AG09309 (cell line): ENCODE results near the gene FFAR1.

Experiments
- DNase-seq: peaks from one replicate; pipeline ENCODE4 v3.0.0-alpha.2; 2010; ENCODE audit warnings: low read depth
- H3K4me3 ChIP-seq: 2 replicates; pipeline ENCODE4 v1.5.1; 2011; ENCODE audit warnings: mild to moderate bottlenecking, low read depth, low read length, moderate library complexity; ENCODE audit not compliant: control insufficient read depth
- TF ChIP-seq, protein P1 (sequence below): IDR thresholded peaks from 2 replicates; pipeline ENCODE4 v1.5.1; 2011; ENCODE audit warnings: mild to moderate bottlenecking, low read depth, low read length, inconsistent platforms; ENCODE audit not compliant: insufficient read depth, control insufficient read depth; ENCODE audit errors: missing control alignments

The FFAR1 gene

DNA sequence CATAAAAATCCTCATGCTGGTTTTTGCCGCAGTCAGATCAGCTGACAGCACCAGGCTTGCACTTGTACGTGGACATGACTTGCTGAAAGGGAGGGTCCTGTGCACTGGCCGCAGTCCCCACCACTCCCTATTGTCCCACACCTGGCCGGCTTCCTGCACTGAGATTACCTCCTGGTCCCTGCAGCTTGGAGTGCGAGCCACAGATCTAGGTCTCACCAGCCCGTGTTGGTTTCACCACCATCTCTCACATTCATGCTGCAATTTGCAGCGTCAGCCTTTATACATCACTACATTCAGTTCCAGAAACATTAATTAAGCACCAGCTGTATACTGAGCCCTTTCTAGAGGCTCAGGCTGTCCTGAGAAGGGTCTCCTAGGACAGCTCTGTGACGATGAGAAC is 33.7 kb upstream of the FFAR1 start:
- TF ChIP-seq, protein P1, sequence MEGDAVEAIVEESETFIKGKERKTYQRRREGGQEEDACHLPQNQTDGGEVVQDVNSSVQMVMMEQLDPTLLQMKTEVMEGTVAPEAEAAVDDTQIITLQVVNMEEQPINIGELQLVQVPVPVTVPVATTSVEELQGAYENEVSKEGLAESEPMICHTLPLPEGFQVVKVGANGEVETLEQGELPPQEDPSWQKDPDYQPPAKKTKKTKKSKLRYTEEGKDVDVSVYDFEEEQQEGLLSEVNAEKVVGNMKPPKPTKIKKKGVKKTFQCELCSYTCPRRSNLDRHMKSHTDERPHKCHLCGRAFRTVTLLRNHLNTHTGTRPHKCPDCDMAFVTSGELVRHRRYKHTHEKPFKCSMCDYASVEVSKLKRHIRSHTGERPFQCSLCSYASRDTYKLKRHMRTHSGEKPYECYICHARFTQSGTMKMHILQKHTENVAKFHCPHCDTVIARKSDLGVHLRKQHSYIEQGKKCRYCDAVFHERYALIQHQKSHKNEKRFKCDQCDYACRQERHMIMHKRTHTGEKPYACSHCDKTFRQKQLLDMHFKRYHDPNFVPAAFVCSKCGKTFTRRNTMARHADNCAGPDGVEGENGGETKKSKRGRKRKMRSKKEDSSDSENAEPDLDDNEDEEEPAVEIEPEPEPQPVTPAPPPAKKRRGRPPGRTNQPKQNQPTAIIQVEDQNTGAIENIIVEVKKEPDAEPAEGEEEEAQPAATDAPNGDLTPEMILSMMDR = no peak
- DNase-seq = no peak

DNA sequence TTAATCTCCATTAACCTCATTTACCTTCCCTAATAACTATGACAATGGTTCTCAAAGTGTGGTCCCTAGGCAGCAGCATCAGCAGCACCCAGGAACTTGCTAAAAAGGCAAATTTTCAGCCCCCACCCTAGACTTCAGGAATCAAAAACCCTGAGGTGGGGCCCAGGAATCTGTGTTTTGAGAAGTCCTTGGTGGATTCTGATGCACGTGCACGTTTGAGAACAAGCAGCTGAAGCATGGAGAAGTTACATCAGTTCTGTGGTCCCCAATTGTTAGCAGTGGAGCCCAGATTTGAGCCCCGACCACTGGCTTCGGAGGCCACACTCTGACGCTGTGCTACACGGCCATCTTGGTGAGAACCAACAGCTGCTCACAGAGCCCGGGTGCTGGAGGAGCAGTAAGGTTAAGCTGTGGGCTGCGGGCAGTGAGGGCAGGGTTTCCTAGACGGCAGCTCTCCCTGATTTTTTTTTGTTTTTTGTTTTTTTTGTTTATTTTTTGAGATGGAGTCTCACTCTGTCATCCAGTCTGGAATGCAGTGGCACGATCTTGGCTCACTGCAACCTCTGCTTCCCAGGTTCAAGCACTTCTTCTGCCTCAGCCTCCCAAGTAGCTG is 32.7 kb upstream of the FFAR1 start:
- no peak overlapping the region for H3K4me3 ChIP-seq
- DNase-seq = no peak
- TF ChIP-seq, protein P1 = no peak

More for the DNA sequence above, 33.7 kb upstream of the FFAR1 start:
- H3K4me3 ChIP-seq = no peak overlapping the region

DNA sequence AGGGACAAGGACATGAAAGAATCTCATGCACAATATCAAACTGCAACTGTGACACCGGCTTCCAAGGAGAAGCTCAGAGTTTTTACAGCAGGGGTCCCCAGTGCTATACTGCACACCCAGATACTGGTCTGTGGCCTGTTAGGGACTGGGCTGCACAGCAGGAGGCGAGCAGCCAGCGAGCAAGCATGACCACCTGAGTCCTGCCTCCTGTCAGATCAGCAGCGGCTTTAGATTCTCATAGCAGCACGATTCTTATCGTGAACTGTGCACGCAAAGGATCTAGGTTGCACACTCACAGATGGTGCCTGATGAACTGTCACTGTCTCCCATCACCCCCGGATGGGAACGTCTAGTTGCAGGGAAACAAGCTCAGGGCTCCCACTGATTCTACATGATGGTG is 31.8 kb upstream of the FFAR1 start:
- TF ChIP-seq, protein P1 = no peak
- no peak overlapping the region for H3K4me3 ChIP-seq
- DNase-seq = no peak

DNA sequence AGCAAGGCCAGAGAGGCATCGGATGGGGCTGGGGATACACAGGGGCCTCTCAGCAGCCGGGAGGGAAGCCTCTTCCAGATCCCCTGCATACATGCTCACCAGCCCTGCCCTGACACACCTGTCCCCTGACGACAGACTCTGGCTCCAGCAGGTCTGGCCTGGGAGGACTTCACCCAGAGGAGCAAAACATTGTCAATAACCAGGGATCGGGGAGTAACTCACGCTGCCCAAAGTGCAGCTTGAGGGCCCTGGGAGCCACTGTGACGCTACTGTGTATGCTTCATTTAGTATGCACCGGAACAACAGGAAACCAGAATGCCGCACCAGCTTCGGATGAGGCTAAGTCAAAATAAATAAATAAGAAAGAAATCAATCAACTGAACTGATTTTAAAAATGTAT is 31.1 kb upstream of the FFAR1 start:
- H3K4me3 ChIP-seq = no peak overlapping the region
- TF ChIP-seq, protein P1 = no peak
- no peak for DNase-seq

DNA sequence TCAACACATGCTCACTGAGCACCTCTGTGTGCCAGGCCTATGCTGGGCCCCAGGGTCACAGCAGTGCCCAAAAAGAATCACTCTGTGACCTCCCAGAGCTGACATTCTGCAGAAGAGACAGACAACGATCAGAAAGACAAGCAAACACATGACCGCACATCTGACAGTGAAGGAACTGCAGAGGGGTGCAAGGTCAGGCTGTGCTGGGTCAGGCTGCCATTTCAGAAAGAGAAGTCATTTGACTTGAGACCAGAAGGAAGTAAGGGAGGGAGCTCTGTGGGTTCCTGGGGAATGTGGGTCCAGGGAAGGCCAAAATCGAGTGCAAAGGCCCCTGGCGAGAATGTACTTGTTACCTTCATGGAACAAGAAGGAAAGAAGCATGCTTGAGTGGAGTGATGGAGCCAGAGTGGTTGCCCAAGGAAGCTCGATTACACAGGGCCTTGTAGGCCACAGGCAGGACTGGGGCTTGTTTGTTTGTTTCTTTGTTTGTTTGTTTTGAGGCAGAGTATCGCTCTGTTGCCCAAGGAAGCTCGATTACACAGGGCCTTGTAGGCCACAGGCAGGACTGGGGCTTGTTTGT is 30.1 kb upstream of the FFAR1 start:
- TF ChIP-seq, protein P1 = no peak
- DNase-seq = no peak
- no peak overlapping the region for H3K4me3 ChIP-seq

DNA sequence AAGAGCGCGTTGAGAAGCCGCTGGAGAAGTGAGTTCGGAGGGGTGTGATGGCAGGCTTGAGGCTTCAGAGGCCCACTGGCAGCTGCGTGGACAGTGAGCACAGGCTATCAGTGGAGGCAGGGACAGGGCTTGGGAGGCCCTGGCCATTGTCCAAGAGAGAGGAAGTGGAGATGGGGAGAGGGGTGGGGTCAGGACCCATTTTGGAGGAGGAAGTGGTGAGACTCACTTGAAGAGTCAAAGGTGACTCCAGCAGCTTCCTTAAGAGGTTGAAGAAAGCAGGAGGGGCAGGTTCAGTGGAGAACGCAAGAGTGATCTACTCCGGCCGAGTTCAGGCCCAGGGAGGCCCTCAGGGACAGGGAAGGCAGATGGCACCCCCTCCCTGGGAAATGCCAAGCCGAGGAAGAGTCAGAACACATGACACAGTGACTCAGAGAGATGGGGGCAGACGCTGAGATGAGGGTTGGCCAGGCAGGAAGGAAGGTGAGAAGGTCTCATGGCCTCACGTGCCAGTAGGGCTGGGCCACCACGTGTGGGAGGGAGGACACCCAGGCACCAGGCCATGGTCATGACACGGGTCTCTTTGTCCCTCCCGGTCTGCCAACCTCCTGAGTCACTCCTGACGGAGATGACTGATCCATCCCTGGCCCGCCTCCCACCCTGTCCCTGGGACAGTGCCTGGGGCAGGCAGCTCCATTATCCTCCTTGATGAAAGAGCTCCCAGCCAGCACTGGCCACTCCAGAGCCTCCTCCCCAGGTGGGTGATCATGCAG is 28.8 kb upstream of the FFAR1 start:
- DNase-seq = peak; percentile 23
- H3K4me3 ChIP-seq = no peak overlapping the region
- TF ChIP-seq, protein P1 = no peak
